HL-60 (cell line): ENCODE measurements around the gene RBM18.

Source experiments
- DNase-seq, 2 experiments: peaks; one replicate each; pipeline ENCODE4 v3.0.0-alpha.2; 2010 to 2020; ENCODE audit warnings: low read depth in 1 of 2, low spot score in 1 of 2
- H3K27ac ChIP-seq: fragments of 250-450 bp; sonication (Bioruptor Pico); replicated peaks from 2 replicates; pipeline ENCODE4 v1.5.1; 2020; ENCODE audit warnings: mild to moderate bottlenecking, moderate library complexity
- H3K27me3 ChIP-seq: fragments of 250-450 bp; sonication (Bioruptor Pico); 2 replicates; pipeline ENCODE4 v1.5.1; 2021; ENCODE audit warnings: mild to moderate bottlenecking, moderate library complexity; ENCODE audit not compliant: insufficient read depth, poor library complexity, severe bottlenecking
- H3K4me3 ChIP-seq: replicated peaks from 2 replicates; pipeline ENCODE4 v1.5.1; 2011; ENCODE audit warnings: mild to moderate bottlenecking, control low read depth, low read length; ENCODE audit not compliant: insufficient read depth
- GABPA ChIP-seq: IDR thresholded peaks from 2 replicates; pipeline ENCODE4 v1.6.1; 2012; ENCODE audit warnings: low read depth
- POLR2AphosphoS5 ChIP-seq: IDR thresholded peaks from 2 replicates; pipeline ENCODE4 v1.6.1; 2012; ENCODE audit warnings: low read depth
- SPI1 ChIP-seq: IDR thresholded peaks from 2 replicates; pipeline ENCODE4 v1.6.1; 2012; ENCODE audit warnings: low read depth, mild to moderate bottlenecking, borderline replicate concordance
- TF ChIP-seq, protein P1 (sequence below): IDR thresholded peaks from one replicate; pipeline ENCODE4 v1.5.1; 2011; ENCODE audit warnings: low read length, control low read depth, inconsistent platforms; ENCODE audit not compliant: insufficient read depth
- TF ChIP-seq, protein P2 (sequence below): IDR thresholded peaks from 2 replicates; pipeline ENCODE4 v1.6.1; 2012; ENCODE audit warnings: low read depth; ENCODE audit not compliant: insufficient replicate concordance

Gene RBM18

DNA sequence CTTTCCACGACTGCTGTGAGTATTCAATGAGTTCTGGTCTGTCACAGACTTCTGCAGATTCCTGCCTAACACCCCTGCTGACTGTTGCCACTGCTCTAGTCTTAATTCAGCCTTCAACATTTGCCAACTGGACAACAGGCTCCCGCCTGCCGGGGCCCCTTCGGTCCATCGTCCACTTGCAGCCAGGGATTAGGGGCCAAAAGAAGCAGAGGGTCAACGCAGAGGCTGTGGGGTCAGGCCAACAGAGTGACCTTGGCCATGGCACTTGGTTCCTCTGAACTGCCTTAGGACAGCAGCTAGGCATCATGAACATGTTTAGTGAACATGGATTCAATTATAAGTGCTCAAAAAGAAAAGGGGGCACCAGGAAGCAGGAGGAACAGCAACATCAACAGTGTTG is 76.3 kb downstream of the RBM18 start:
- no peak overlapping the region for H3K4me3 ChIP-seq
- no peak for DNase-seq
- TF ChIP-seq SPI1 (no peak), GABPA (no peak), POLR2AphosphoS5 (no peak)
- TF ChIP-seq, protein P1, sequence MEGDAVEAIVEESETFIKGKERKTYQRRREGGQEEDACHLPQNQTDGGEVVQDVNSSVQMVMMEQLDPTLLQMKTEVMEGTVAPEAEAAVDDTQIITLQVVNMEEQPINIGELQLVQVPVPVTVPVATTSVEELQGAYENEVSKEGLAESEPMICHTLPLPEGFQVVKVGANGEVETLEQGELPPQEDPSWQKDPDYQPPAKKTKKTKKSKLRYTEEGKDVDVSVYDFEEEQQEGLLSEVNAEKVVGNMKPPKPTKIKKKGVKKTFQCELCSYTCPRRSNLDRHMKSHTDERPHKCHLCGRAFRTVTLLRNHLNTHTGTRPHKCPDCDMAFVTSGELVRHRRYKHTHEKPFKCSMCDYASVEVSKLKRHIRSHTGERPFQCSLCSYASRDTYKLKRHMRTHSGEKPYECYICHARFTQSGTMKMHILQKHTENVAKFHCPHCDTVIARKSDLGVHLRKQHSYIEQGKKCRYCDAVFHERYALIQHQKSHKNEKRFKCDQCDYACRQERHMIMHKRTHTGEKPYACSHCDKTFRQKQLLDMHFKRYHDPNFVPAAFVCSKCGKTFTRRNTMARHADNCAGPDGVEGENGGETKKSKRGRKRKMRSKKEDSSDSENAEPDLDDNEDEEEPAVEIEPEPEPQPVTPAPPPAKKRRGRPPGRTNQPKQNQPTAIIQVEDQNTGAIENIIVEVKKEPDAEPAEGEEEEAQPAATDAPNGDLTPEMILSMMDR = no peak
- TF ChIP-seq, protein P2, sequence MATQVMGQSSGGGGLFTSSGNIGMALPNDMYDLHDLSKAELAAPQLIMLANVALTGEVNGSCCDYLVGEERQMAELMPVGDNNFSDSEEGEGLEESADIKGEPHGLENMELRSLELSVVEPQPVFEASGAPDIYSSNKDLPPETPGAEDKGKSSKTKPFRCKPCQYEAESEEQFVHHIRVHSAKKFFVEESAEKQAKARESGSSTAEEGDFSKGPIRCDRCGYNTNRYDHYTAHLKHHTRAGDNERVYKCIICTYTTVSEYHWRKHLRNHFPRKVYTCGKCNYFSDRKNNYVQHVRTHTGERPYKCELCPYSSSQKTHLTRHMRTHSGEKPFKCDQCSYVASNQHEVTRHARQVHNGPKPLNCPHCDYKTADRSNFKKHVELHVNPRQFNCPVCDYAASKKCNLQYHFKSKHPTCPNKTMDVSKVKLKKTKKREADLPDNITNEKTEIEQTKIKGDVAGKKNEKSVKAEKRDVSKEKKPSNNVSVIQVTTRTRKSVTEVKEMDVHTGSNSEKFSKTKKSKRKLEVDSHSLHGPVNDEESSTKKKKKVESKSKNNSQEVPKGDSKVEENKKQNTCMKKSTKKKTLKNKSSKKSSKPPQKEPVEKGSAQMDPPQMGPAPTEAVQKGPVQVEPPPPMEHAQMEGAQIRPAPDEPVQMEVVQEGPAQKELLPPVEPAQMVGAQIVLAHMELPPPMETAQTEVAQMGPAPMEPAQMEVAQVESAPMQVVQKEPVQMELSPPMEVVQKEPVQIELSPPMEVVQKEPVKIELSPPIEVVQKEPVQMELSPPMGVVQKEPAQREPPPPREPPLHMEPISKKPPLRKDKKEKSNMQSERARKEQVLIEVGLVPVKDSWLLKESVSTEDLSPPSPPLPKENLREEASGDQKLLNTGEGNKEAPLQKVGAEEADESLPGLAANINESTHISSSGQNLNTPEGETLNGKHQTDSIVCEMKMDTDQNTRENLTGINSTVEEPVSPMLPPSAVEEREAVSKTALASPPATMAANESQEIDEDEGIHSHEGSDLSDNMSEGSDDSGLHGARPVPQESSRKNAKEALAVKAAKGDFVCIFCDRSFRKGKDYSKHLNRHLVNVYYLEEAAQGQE = no peak
- peaks cover 2% of the 10 kb centered on the region for H3K27me3 ChIP-seq
- H3K27ac ChIP-seq = no peak overlapping the region
